Effector memory CD8-positive, alpha-beta T cell (primary cell): ENCODE data around the gene GLYR1.
"Not testable (repeated sequence)": the region's sequence is repeated elsewhere in the genome, so short reads cannot be mapped to it uniquely, and the experiment has no call there.

Experiments used
- ATAC-seq: fragments of 150-1000 bp; cut with Tn5 transposase; replicated peaks from 2 replicates; pipeline ENCODE4 v1.10.0; 2021; ENCODE audit warnings: mild to moderate bottlenecking, moderate library complexity
- DNase-seq, 3 experiments: peaks; one replicate each; pipeline ENCODE4 v3.0.0; 2021
- H3K27ac Mint-ChIP-seq, 2 donors: one replicate each; pipeline ENCODE4 v1.8.0; 2022; ENCODE audit warnings: mild to moderate bottlenecking in 2 of 2, mixed read lengths in 2 of 2, moderate library complexity in 2 of 2
- H3K27me3 Mint-ChIP-seq, 2 donors: one replicate each; pipeline ENCODE4 v1.8.0; 2022; ENCODE audit warnings: mixed read lengths in 2 of 2
- H3K36me3 Mint-ChIP-seq: one replicate; pipeline ENCODE4 v1.8.0; 2022; ENCODE audit warnings: mild to moderate bottlenecking, moderate library complexity, mixed read lengths; ENCODE audit not compliant: insufficient read depth
- H3K4me1 Mint-ChIP-seq, 2 donors: one replicate each; pipeline ENCODE4 v1.8.0; 2022; ENCODE audit warnings: low read depth in 2 of 2, mixed read lengths in 2 of 2
- H3K4me3 Mint-ChIP-seq, 2 donors: one replicate each; pipeline ENCODE4 v1.8.0; 2022; ENCODE audit warnings: mild to moderate bottlenecking in 2 of 2, mixed read lengths in 2 of 2, moderate library complexity in 2 of 2
- H3K9me3 Mint-ChIP-seq, 2 donors: one replicate each; pipeline ENCODE4 v1.8.0; 2022; ENCODE audit warnings: mixed read lengths in 2 of 2

The GLYR1 gene

DNA sequence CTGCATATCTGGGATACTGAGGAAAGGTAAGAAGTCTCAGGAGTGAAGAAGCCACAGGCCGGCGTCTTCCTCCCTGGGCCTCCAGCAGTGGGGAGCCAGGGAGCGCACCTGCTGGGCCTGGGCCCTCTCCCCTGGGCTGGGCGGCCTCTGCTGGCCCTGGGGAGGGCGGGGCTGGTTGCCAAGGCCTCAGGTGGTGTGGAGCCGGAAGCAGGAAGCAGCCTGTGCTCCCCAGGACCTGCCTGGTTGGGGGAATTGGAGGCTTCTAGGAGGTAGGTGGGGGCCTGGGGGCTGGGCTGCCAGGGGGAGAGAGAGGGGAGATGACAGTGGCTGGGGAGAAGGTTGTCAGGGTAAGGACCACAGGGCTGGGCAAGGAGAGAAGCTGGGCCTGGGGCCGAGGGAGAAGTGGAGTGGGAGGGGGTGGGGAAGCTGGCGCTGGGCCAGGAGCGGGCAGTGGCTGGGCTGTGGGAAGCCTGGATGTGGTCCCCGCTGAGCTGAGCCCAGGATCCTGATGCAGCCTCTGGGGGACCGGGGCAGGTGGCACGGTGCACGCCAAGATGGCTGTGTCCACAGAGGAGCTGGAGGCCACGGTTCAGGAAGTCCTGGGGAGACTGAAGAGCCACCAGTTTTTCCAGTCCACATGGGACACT, 51.8 kb downstream of the GLYR1 start, which contains the start of gene SMIM22:
TSS of gene SMIM22 (plus strand) at position 189 of the 647 bp plus-strand sequence. CDS start at position 555, 366 bp downstream.
- DNase-seq (no peak), ATAC-seq (no peak)
- H3K4me1 Mint-ChIP-seq = peaks cover 0 to 1% of the 10 kb centered on the region in 2 donors
- H3K27me3 Mint-ChIP-seq = no peaks in the 10 kb centered on the region
- peaks cover 3% of the 10 kb centered on the region for H3K36me3 Mint-ChIP-seq
- H3K9me3 Mint-ChIP-seq = no peaks in the 10 kb centered on the region
- H3K27ac Mint-ChIP-seq = no peak within 1 kb of the TSS
- no peak within 1 kb of the TSS for H3K4me3 Mint-ChIP-seq

GRCh38 chr16:4792951-4793513, 54.1 kb downstream of the GLYR1 start:
- H3K4me1 Mint-ChIP-seq = peaks cover 0 to 3% of the 10 kb centered on the region in 2 donors
- H3K27me3 Mint-ChIP-seq = no peaks in the 10 kb centered on the region
- no peaks in the 10 kb centered on the region for H3K36me3 Mint-ChIP-seq
- DNase-seq = no peak
- no peak overlapping the region for H3K4me3 Mint-ChIP-seq
- no peak overlapping the region for H3K27ac Mint-ChIP-seq
- ATAC-seq = no peak
- H3K9me3 Mint-ChIP-seq = no peaks in the 10 kb centered on the region

- no peaks in the 10 kb centered on the region for H3K9me3 Mint-ChIP-seq
- peaks cover 0 to 3% of the 10 kb centered on the region in 2 donors for H3K4me1 Mint-ChIP-seq
- DNase-seq (no peak), ATAC-seq (peak; percentile 27)
- H3K27me3 Mint-ChIP-seq = no peaks in the 10 kb centered on the region
- no peak overlapping the region for H3K4me3 Mint-ChIP-seq
- no peak overlapping the region for H3K27ac Mint-ChIP-seq
- H3K36me3 Mint-ChIP-seq = no peaks in the 10 kb centered on the region
Measured at GRCh38 chr16:4790871-4791270, 56.2 kb downstream of the GLYR1 start.

DNA sequence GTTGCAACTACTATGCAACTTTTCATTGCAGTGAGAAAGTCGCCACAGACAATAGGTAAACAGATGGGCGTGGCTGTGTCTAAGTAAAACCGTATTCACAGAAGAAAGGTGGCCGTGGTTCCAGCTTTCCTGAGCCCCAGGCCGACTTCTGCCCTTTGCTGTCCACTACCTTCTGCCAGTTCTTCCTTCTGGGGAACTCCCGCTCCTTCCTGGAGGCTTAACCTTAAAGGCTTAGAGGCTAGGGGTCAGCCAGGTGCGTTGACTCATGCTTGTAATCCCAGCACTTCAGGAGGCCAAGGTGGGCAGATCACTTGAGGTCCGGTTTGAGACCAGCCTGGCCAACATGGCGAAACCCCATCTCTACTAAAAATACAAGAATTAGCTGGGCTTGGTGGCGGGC, 56.8 kb downstream of the GLYR1 start:
- Mint-ChIP-seq H3K27ac (no peak overlapping the region), H3K9me3 (no peaks in the 10 kb centered on the region), H3K4me1 (peaks cover 0 to 3% of the 10 kb centered on the region in 2 donors), H3K27me3 (no peaks in the 10 kb centered on the region), H3K36me3 (no peaks in the 10 kb centered on the region), H3K4me3 (no peak overlapping the region)
- DNase-seq (no peak), ATAC-seq (no peak)

GRCh38 chr16:4788910-4789309, 58.2 kb downstream of the GLYR1 start:
- H3K27me3 Mint-ChIP-seq = no peaks in the 10 kb centered on the region
- H3K36me3 Mint-ChIP-seq = no peaks in the 10 kb centered on the region

GRCh38 chr16:4788489-4788889, 58.6 kb downstream of the GLYR1 start:
- Mint-ChIP-seq H3K27ac (no peak overlapping the region), H3K4me3 (no peak overlapping the region), H3K9me3 (no peaks in the 10 kb centered on the region), H3K4me1 (peaks cover 0 to 3% of the 10 kb centered on the region in 2 donors), H3K36me3 (no peaks in the 10 kb centered on the region), H3K27me3 (no peaks in the 10 kb centered on the region)
- DNase-seq (no peak), ATAC-seq (no peak)

More at GRCh38 chr16:4788910-4789309, 58.2 kb downstream of the GLYR1 start:
- DNase-seq (no peak), ATAC-seq (peak; percentile 48)
- H3K9me3 Mint-ChIP-seq = no peaks in the 10 kb centered on the region
- H3K27ac Mint-ChIP-seq = no peak overlapping the region
- no peak overlapping the region for H3K4me3 Mint-ChIP-seq
- H3K4me1 Mint-ChIP-seq = peaks cover 0 to 3% of the 10 kb centered on the region in 2 donors

DNA sequence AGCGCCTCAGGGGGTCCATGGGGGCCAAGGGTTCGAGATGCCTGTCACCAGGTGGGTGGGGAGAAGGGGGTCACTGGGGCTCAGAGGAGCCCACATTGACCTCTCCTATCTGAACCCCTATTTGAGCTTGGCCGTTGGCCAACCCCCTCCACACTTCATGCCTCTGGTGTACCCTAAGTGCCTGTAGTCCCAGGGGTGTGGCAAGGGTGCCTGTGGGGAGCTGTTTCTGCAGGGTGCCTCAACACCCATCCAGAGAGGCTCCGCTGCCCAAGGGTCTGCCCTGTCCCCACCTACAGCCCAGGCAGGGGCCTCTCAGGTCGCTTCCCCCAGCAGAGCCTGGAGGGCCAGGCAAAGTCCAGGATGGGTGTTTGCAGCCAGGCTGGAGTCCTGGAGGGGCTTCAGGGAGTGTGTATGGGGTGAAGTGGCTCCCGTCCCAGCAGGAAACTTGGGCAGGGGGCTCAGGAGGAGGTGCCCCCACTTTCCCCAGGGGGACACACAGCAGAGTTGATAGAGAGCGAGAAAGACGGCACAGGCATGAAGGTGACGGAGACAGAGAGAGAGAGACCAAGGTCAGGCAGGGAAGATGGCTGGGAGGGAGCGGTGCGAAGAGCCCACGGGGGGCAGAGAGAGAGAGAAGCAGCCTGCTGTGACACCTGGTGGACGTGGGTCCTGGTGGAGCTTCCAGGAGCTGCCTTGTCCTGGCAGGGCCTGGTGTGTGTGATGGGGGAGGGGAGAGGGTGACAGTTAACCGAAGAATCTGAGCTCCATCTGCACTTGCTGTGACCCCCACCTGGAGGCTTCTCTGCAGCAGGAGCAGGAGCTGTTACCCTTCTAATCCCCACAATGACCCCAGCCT, 59.2 kb downstream of the GLYR1 start, which contains the start of gene SEPTIN12:
TSS of gene SEPTIN12 (minus strand) at position 719 of the 856 bp plus-strand sequence. CDS start at position 19, 700 bp downstream.
- peaks cover 0 to 3% of the 10 kb centered on the region in 2 donors for H3K4me1 Mint-ChIP-seq
- H3K27me3 Mint-ChIP-seq = no peaks in the 10 kb centered on the region
- H3K4me3 Mint-ChIP-seq = no peak within 1 kb of the TSS
- DNase-seq (no peak), ATAC-seq (no peak)
- no peak within 1 kb of the TSS for H3K27ac Mint-ChIP-seq
- no peaks in the 10 kb centered on the region for H3K36me3 Mint-ChIP-seq
- H3K9me3 Mint-ChIP-seq = no peaks in the 10 kb centered on the region

GRCh38 chr16:4787068-4787467, 60.0 kb downstream of the GLYR1 start:
- no peak overlapping the region for H3K27ac Mint-ChIP-seq
- H3K4me1 Mint-ChIP-seq = peaks cover 0 to 3% of the 10 kb centered on the region in 2 donors
- no peaks in the 10 kb centered on the region for H3K27me3 Mint-ChIP-seq
- no peak overlapping the region for H3K4me3 Mint-ChIP-seq
- DNase-seq (no peak), ATAC-seq (no peak)
- no peaks in the 10 kb centered on the region for H3K9me3 Mint-ChIP-seq
- H3K36me3 Mint-ChIP-seq = no peaks in the 10 kb centered on the region

DNA sequence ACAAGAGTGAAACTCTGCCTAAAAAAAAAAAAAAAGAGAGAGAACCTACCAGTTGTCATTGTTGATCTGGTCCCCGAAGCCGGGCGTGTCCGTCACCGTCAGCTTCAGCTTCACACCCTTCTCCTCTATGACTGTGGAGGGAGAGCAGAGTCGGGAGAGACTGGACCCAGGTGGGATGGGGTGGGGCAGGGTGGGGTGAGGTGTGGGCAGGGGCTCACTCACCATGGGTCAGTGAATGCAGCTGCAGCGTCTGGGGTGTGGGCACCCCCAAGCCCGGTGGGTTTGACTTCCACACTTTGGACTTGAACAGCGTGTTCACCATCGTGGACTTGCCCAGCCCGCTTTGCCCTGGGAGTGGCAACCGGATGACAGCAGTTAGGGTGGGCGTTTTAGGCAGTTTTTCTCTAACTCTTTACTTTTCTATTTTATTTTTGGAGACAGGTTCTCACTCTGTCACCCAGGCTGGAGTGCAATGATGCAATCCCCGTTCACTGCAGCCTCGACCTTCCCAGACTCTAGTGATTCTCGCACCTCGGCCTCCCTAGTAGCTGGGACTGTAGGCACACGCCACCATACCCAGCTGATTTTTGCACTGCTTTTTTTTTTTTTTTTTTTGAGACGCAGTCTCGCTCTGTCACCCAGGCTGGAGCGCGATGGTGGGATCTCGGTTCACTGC, 61.2 kb downstream of the GLYR1 start:
- Mint-ChIP-seq H3K9me3 (no peaks in the 10 kb centered on the region), H3K36me3 (no peaks in the 10 kb centered on the region), H3K4me1 (peaks cover 0 to 3% of the 10 kb centered on the region in 2 donors), H3K4me3 (no peak overlapping the region), H3K27me3 (no peaks in the 10 kb centered on the region), H3K27ac (no peak overlapping the region)
- no peak for DNase-seq
- ATAC-seq = no peak

- not testable (repeated sequence) for H3K9me3 Mint-ChIP-seq, H3K27ac Mint-ChIP-seq, H3K27me3 Mint-ChIP-seq, H3K4me3 Mint-ChIP-seq, ATAC-seq, DNase-seq, H3K4me1 Mint-ChIP-seq, H3K36me3 Mint-ChIP-seq
Measured at GRCh38 chr16:4784444-4784987, 62.6 kb downstream of the GLYR1 start.

DNA sequence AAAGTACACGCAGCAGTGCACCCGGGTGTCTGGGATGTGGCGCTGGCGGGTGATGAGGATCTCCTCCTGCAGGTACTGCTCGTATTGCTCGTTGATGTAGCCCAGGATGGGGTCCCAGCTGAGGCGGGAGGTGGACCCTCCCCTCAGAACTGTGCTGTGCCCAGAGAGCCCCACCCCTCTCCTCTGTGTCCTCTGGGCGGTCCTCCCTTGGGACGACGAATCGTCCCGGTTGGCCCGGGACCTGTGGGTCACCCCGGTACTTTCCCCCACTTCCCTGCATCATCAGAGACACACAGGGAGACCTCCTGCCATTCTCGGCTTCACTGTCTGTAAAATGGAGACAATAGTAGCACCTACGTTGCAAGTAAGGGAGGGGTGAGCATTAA, 63.1 kb downstream of the GLYR1 start:
- no peak for DNase-seq
- Mint-ChIP-seq H3K9me3 (no peaks in the 10 kb centered on the region), H3K27me3 (no peaks in the 10 kb centered on the region), H3K27ac (no peak overlapping the region), H3K4me1 (peaks cover 0 to 3% of the 10 kb centered on the region in 2 donors), H3K4me3 (no peak overlapping the region), H3K36me3 (no peaks in the 10 kb centered on the region)
- no peak for ATAC-seq

GRCh38 chr16:4783251-4783950, 63.7 kb downstream of the GLYR1 start:
- ATAC-seq (no peak), DNase-seq (no peak)
- Mint-ChIP-seq H3K4me3 (no peak overlapping the region), H3K4me1 (peaks cover 0 to 1% of the 10 kb centered on the region in 2 donors), H3K36me3 (no peaks in the 10 kb centered on the region), H3K27me3 (no peaks in the 10 kb centered on the region), H3K9me3 (no peaks in the 10 kb centered on the region), H3K27ac (no peak overlapping the region)
